Prostate gland (tissue), 2 donors: Measurements from ENCODE around the gene ATF6B. TPM values are rescaled to one million over a fixed set of nuclear protein-coding genes. Genes with fewer than 3 reads are reported as not detected.

Experiments
- DNase-seq: peaks from one replicate; pipeline ENCODE4 v3.0.0-alpha.2; 2019; ENCODE audit warnings: low spot score
- H3K27ac ChIP-seq, 2 donors: fragments of 200-600 bp; sonication (generic); 2 replicates each; pipeline ENCODE4 v1.5.1; 2017 to 2019
- H3K27me3 ChIP-seq: fragments of 200-600 bp; sonication (generic); replicated peaks from 2 replicates; pipeline ENCODE4 v1.5.1; 2019; ENCODE audit not compliant: insufficient read depth
- H3K36me3 ChIP-seq, 2 donors: fragments of 200-600 bp; sonication (generic); 1 replicate in 1 of 2; 2 replicates in 1 of 2; pipeline versions ENCODE4 v1.5.1 to v1.8.1; 2017 to 2019
- H3K4me1 ChIP-seq: fragments of 200-600 bp; sonication (generic); replicated peaks from 2 replicates; pipeline ENCODE4 v1.5.1; 2019
- H3K4me3 ChIP-seq, 2 donors: fragments of 200-600 bp; sonication (generic); 2 replicates each; pipeline ENCODE4 v1.5.1; 2017 to 2019
- H3K9me3 ChIP-seq: fragments of 200-600 bp; sonication (generic); 2 replicates; pipeline ENCODE4 v1.5.1; 2017
- CTCF ChIP-seq, 4 experiments: fragments of 200-600 bp in 2 of 4; fragments of 450-650 bp in 2 of 4; sonication (generic) in 2 of 4; IDR thresholded peaks; 1 replicate in 3 of 4; 2 replicates in 1 of 4; pipeline ENCODE4 v1.5.1; 2016 to 2019; ENCODE audit warnings: antibody characterized with exemption in 4 of 4, mild to moderate bottlenecking in 2 of 4, moderate library complexity in 2 of 4
- POLR2A ChIP-seq: fragments of 450-650 bp; IDR thresholded peaks from one replicate; pipeline ENCODE4 v1.6.1; 2016; ENCODE audit warnings: antibody characterized with exemption, mild to moderate bottlenecking
- POLR2AphosphoS5 ChIP-seq: sonication (generic); formaldehyde crosslinking; IDR thresholded peaks from one replicate; pipeline ENCODE4 v1.6.1; 2017; ENCODE audit warnings: antibody characterized with exemption
- WGBS: methylation state at CpG from one replicate; pipeline ENCODE4 v1.1.5; 2018; 5-methylcytosine and 5-hydroxymethylcytosine counted together
- intact Hi-C: fragments of 100-400 bp; cut with DNase I; formaldehyde crosslinking; loops from one replicate; pipeline ENCODE4 v1.14.2; 2022
- total RNA-seq, 2 donors: library from RNA; depleted of rRNA; stranded (reverse); fragments of >200 nt; gene quantifications; one replicate each; pipeline ENCODE4 v1.1.0, GENCODE V29; 2016

ATF6B gene
- total RNA-seq, 2 donors from 2014 or later: 70.6 to 132 TPM

- Histone ChIP-seq H3K27ac (no peak overlapping the region), H3K4me1 (no peaks in the 10 kb centered on the region), H3K4me3 (no peak overlapping the region), H3K9me3 (no peaks in the 10 kb centered on the region), H3K36me3 (no peaks in the 10 kb centered on the region), H3K27me3 (no peaks in the 10 kb centered on the region)
- TF ChIP-seq POLR2A (no peak), CTCF (IDR thresholded peaks at IDR 0.05) (no peak), POLR2AphosphoS5 (no peak)
- 52% methylated on average over 5 of the region's 5 CpGs for WGBS
- no peak for DNase-seq
- intact Hi-C loops: no loop called here
These were observed 12.5 kb upstream of the ATF6B start for GRCh38 chr6:32140420-32141046.

- intact Hi-C loops: no loop called here
- H3K36me3 ChIP-seq: no peaks in the 10 kb centered on the region
- no peaks in the 10 kb centered on the region for H3K27me3 ChIP-seq
- H3K4me3 ChIP-seq: no peak overlapping the region
- no peak for TF ChIP-seq POLR2AphosphoS5
- TF ChIP-seq POLR2A: no peak
- no peak for TF ChIP-seq CTCF (IDR thresholded peaks at IDR 0.05)
- no peaks in the 10 kb centered on the region for H3K4me1 ChIP-seq
- 66% methylated on average over 5 of the region's 5 CpGs for WGBS
- H3K27ac ChIP-seq: no peak overlapping the region
- H3K9me3 ChIP-seq: no peaks in the 10 kb centered on the region
- DNase-seq: no peak
These were observed 11.5 kb upstream of the ATF6B start for GRCh38 chr6:32139590-32139989.

GRCh38 chr6:32137454-32137853 is 9.4 kb upstream of the ATF6B start:
- H3K9me3 ChIP-seq: no peaks in the 10 kb centered on the region
- H3K4me1 ChIP-seq: no peaks in the 10 kb centered on the region
- H3K27ac ChIP-seq: no peak overlapping the region
- no peaks in the 10 kb centered on the region for H3K27me3 ChIP-seq
- intact Hi-C loops: no loop called here
- no peak overlapping the region for H3K4me3 ChIP-seq
- TF ChIP-seq POLR2A: no peak
- no peak for TF ChIP-seq CTCF (IDR thresholded peaks at IDR 0.05)
- no peak for TF ChIP-seq POLR2AphosphoS5
- no peak for DNase-seq
- H3K36me3 ChIP-seq: no peaks in the 10 kb centered on the region

GRCh38 chr6:32133786-32134185 is 5.7 kb upstream of the ATF6B start:
- Histone ChIP-seq H3K4me1 (peaks cover 9% of the 10 kb centered on the region), H3K27me3 (no peaks in the 10 kb centered on the region), H3K4me3 (no peak overlapping the region), H3K9me3 (no peaks in the 10 kb centered on the region), H3K27ac (no peak overlapping the region), H3K36me3 (no peaks in the 10 kb centered on the region)
- 77% methylated on average over 4 of the region's 4 CpGs for WGBS
- intact Hi-C loops: no loop called here
- TF ChIP-seq POLR2A (no peak), CTCF (IDR thresholded peaks at IDR 0.05) (no peak), POLR2AphosphoS5 (no peak)
- DNase-seq: no peak

- DNase-seq: no peak
- H3K4me1 ChIP-seq: peaks cover 13% of the 10 kb centered on the region
- H3K27me3 ChIP-seq: no peaks in the 10 kb centered on the region
- no peak overlapping the region for H3K27ac ChIP-seq
- no peaks in the 10 kb centered on the region for H3K36me3 ChIP-seq
- H3K9me3 ChIP-seq: no peaks in the 10 kb centered on the region
- intact Hi-C loops: no loop called here
- no peak for TF ChIP-seq POLR2AphosphoS5
- no peak overlapping the region for H3K4me3 ChIP-seq
These were observed 4.1 kb upstream of the ATF6B start for GRCh38 chr6:32132110-32132509.
